ENCODE data around the gene RPL36AL.

DNA sequence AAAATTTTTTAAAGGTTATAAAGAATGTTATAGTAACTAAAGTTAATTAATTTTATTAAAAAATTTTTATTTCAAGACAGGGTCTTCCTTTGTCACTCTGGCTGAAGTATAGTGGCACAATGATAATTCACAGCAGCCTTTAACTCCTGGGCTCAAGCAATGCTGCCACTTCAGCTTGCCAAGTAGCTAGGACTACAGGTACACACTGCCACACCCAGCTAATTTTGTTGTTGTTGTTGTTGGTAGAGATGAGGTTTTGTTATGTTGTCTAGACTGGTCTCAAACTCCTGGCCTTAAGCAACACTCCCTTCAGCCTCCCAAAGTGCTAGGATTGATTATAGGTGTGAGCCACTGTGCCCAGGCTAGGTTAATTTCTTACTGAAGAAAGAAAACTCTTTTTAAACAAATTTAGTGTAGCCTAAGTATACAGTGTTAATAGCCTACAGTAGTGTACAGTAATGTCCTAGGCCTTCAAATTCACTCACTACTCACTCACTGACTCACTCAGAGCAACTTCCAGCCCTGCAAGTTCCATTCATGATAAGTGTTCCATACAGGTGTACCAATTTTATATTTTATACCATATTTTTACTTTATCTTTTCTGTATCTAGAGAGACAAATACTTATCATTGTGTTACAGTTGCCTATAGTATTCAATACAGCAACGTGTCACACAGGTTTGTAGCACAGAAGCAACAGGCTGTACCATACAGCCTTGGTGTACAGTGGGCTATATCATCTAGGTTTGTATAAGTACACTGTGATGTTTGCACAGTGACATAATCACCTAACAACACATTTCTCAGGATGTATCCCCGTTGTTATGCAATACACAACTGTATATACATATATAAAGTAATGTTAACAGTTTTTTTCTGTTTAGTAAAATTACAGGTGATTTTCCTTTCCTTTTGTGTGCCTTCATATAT, 39.4 kb upstream of the RPL36AL start:
- TF ChIP-seq, protein P1, sequence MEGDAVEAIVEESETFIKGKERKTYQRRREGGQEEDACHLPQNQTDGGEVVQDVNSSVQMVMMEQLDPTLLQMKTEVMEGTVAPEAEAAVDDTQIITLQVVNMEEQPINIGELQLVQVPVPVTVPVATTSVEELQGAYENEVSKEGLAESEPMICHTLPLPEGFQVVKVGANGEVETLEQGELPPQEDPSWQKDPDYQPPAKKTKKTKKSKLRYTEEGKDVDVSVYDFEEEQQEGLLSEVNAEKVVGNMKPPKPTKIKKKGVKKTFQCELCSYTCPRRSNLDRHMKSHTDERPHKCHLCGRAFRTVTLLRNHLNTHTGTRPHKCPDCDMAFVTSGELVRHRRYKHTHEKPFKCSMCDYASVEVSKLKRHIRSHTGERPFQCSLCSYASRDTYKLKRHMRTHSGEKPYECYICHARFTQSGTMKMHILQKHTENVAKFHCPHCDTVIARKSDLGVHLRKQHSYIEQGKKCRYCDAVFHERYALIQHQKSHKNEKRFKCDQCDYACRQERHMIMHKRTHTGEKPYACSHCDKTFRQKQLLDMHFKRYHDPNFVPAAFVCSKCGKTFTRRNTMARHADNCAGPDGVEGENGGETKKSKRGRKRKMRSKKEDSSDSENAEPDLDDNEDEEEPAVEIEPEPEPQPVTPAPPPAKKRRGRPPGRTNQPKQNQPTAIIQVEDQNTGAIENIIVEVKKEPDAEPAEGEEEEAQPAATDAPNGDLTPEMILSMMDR (IDR thresholded peaks at IDR 0.05): no peak
- no peak for TF ChIP-seq POLR2A (IDR thresholded peaks at IDR 0.05)
